ENCODE results near the gene RBM46. TPM values are rescaled to one million over a fixed set of nuclear protein-coding genes. Genes with fewer than 3 reads are reported as not detected.
A peak's percentile ranks its signal among the peaks of the same experiment; 100 is the strongest.

Gene RBM46, protein sequence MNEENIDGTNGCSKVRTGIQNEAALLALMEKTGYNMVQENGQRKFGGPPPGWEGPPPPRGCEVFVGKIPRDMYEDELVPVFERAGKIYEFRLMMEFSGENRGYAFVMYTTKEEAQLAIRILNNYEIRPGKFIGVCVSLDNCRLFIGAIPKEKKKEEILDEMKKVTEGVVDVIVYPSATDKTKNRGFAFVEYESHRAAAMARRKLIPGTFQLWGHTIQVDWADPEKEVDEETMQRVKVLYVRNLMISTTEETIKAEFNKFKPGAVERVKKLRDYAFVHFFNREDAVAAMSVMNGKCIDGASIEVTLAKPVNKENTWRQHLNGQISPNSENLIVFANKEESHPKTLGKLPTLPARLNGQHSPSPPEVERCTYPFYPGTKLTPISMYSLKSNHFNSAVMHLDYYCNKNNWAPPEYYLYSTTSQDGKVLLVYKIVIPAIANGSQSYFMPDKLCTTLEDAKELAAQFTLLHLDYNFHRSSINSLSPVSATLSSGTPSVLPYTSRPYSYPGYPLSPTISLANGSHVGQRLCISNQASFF
- 1 to 10 TPM in 1 of 2 donors, under 1 TPM in 1; 0.49 to 1.1 TPM for total RNA-seq
- 0.32 TPM for polyA plus RNA-seq (2013, experiment 1 of 2)
- polyA plus RNA-seq (2013, experiment 2 of 2): 0.58 TPM
- long read RNA-seq, experiment 1, partial matches to known transcripts: 0 of 1 reads
- long read RNA-seq, experiment 1, other reads (novel, unspliced or antisense): 1 of 1 reads
- long read RNA-seq, experiment 2: 0 reads
- long read RNA-seq, experiment 3, partial matches to known transcripts: 1 of 3 reads
- long read RNA-seq, experiment 3, other reads (novel, unspliced or antisense): 2 of 3 reads
- long read RNA-seq, experiment 4: 0 reads

DNA sequence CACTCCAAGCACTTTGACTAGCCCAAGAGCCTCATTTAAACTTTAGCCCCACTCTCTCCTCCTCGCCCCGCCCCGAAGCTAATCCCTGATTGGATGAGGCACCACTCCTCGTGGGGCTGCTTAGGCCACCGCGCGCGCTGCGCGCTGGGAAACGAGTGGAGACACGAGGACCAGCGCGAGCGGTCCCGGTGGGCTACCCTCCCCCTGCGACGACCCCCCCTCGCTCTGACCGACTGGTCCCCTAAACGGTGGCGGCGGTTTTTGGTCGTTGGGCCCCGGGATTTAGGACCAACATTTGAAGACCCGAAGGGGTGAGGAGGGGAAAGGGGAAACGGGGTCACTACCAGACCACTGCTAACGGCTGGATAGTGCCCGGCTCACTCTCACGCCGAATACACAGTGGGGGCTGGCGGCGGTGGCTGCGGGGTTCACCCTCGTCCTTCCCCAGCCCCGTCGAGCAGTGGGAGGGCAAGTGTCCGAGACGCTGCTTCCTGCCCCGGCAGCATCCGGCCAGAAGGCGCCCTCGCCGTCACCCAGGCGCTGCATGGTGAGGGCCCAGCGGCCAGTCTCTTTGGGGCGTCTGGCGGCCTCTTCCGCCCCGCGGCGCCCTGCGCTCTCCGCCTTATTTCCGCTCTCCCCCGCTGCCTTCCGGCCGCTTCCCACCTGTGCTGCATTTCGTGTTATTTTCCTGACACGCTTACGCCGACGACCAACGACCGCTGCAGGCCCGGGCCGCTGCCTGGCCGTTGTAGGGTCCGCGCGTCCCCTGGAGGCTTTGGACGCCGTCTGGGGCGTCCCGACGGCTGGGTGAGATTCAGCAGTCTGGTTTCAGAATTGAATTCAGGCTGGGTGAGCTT is at the start of gene RBM46:
RBM46 (plus strand) TSS at position 147 of the 857 bp plus-strand sequence. CDS start 15,481 bp downstream, outside the sequence.
- H3K4me3 Mint-ChIP-seq: peak within 1 kb of the TSS; percentile 43
- Histone ChIP-seq H3K27me3 (ENCODE audit: control insufficient read depth, insufficient read depth, low read length, poor library complexity, severe bottlenecking) (no peaks in the 10 kb centered on the region), H3K36me3 (ENCODE audit: control insufficient read depth, insufficient read depth, low read length) (no peaks in the 10 kb centered on the region), H3K9me3 (ENCODE audit: control insufficient read depth, low read length) (no peaks in the 10 kb centered on the region), H3K9ac (ENCODE audit: extremely low read depth, low read length, poor library complexity, severe bottlenecking) (no peak within 1 kb of the TSS), H3K27ac (ENCODE audit: low read depth, low read length) (no peak within 1 kb of the TSS), H3K4me1 (ENCODE audit: control insufficient read depth, insufficient read depth, low read length) (no peaks in the 10 kb centered on the region), H3K4me3 (ENCODE audit: low read length) (no peak within 1 kb of the TSS)
- no peak within 1 kb of the TSS for H3K27ac Mint-ChIP-seq
- H3K27me3 Mint-ChIP-seq (ENCODE audit: insufficient read depth): peaks cover 10% of the 10 kb centered on the region
- H3K36me3 Mint-ChIP-seq (ENCODE audit: low read depth): no peaks in the 10 kb centered on the region
- TF ChIP-seq, protein P1, sequence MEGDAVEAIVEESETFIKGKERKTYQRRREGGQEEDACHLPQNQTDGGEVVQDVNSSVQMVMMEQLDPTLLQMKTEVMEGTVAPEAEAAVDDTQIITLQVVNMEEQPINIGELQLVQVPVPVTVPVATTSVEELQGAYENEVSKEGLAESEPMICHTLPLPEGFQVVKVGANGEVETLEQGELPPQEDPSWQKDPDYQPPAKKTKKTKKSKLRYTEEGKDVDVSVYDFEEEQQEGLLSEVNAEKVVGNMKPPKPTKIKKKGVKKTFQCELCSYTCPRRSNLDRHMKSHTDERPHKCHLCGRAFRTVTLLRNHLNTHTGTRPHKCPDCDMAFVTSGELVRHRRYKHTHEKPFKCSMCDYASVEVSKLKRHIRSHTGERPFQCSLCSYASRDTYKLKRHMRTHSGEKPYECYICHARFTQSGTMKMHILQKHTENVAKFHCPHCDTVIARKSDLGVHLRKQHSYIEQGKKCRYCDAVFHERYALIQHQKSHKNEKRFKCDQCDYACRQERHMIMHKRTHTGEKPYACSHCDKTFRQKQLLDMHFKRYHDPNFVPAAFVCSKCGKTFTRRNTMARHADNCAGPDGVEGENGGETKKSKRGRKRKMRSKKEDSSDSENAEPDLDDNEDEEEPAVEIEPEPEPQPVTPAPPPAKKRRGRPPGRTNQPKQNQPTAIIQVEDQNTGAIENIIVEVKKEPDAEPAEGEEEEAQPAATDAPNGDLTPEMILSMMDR (conservative IDR thresholded peaks at IDR 0.05): no peak
- peaks cover 5% of the 10 kb centered on the region for H3K4me1 Mint-ChIP-seq
- peaks cover 6% of the 10 kb centered on the region for H3K9me3 Mint-ChIP-seq
- 96 to 97% methylated on average over 26 to 76 of the region's 76 CpGs for WGBS, 2 experiments (ENCODE audit: insufficient coverage in 1 of 2, insufficient read length in 1 of 2)
- DNase-seq: peak; percentile 49

DNA sequence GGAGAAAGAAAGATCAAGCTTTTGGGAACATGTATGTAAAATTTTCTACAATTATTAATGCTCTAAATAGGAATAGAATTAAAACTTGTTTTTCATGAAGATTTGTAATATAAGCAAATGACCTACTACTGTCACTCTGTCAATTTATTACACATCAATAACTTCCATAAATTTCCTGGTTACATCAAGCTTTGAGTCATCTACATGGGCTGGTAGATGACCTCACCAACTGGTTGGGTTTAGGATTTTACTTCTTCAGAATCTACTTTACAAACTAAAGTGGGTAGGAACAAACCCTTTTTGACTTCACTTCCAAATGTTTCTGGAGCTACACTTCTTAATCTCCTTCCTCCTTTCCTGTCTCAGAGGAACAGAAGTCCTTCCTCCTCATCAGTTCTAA is 49.3 kb upstream of the RBM46 start:
- Mint-ChIP-seq H3K4me1 (peaks cover 17% of the 10 kb centered on the region), H3K27me3 (ENCODE audit: insufficient read depth) (peaks cover 8% of the 10 kb centered on the region), H3K4me3 (no peak overlapping the region), H3K36me3 (ENCODE audit: low read depth) (no peaks in the 10 kb centered on the region), H3K27ac (no peak overlapping the region), H3K9me3 (no peaks in the 10 kb centered on the region)
- Histone ChIP-seq H3K9me3 (ENCODE audit: control insufficient read depth, low read length) (no peaks in the 10 kb centered on the region), H3K27ac (ENCODE audit: low read depth, low read length) (no peak overlapping the region), H3K27me3 (ENCODE audit: control insufficient read depth, insufficient read depth, low read length, poor library complexity, severe bottlenecking) (no peaks in the 10 kb centered on the region), H3K36me3 (ENCODE audit: control insufficient read depth, insufficient read depth, low read length) (no peaks in the 10 kb centered on the region), H3K9ac (ENCODE audit: extremely low read depth, low read length, poor library complexity, severe bottlenecking) (no peak overlapping the region), H3K4me1 (ENCODE audit: control insufficient read depth, insufficient read depth, low read length) (peaks cover 3% of the 10 kb centered on the region), H3K4me3 (ENCODE audit: low read length) (no peak overlapping the region)
- TF ChIP-seq, protein P1 (conservative IDR thresholded peaks at IDR 0.05): no peak
- DNase-seq: no peak

DNA sequence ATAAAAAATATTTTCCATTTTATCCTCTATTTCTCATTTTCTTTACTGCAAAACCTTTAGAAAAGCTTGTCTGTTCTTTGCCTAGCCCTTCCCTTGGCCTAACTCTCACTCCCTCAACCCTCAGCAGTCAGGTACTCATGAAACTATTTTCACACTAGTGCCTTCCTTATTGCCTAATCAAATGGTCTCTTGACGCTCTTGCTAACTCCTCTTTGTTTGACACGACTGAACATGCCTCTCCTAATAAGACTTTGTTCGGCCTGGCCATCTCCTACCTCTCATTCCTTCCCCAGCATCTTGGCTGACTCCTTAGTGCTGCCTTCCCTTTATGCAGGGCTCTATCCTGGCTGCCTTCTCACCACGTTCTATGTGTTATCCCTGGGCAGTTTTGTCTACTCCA is 48.4 kb upstream of the RBM46 start:
- H3K9me3 ChIP-seq (ENCODE audit: control insufficient read depth, low read length): no peaks in the 10 kb centered on the region
- peaks cover 3% of the 10 kb centered on the region for H3K4me1 ChIP-seq (ENCODE audit: control insufficient read depth, insufficient read depth, low read length)
- TF ChIP-seq, protein P1 (conservative IDR thresholded peaks at IDR 0.05): no peak
- no peak overlapping the region for H3K27ac Mint-ChIP-seq
- no peak overlapping the region for H3K9ac ChIP-seq (ENCODE audit: extremely low read depth, low read length, poor library complexity, severe bottlenecking)
- no peak overlapping the region for H3K4me3 ChIP-seq (ENCODE audit: low read length)
- no peak overlapping the region for H3K27ac ChIP-seq (ENCODE audit: low read depth, low read length)
- H3K4me1 Mint-ChIP-seq: peaks cover 20% of the 10 kb centered on the region
- no peaks in the 10 kb centered on the region for H3K9me3 Mint-ChIP-seq
- DNase-seq: no peak
- H3K36me3 Mint-ChIP-seq (ENCODE audit: low read depth): no peaks in the 10 kb centered on the region
- H3K4me3 Mint-ChIP-seq: no peak overlapping the region
- 91 to 94% methylated on average over 3 to 4 of the region's 4 CpGs for WGBS, 2 experiments (ENCODE audit: insufficient coverage in 1 of 2, insufficient read length in 1 of 2)
- H3K27me3 Mint-ChIP-seq (ENCODE audit: insufficient read depth): peaks cover 4% of the 10 kb centered on the region
- no peaks in the 10 kb centered on the region for H3K36me3 ChIP-seq (ENCODE audit: control insufficient read depth, insufficient read depth, low read length)
- H3K27me3 ChIP-seq (ENCODE audit: control insufficient read depth, insufficient read depth, low read length, poor library complexity, severe bottlenecking): no peaks in the 10 kb centered on the region

Measured in endodermal cell (in vitro differentiated cells).